ENCODE measurements around the gene BAK1.

Gene BAK1

DNA sequence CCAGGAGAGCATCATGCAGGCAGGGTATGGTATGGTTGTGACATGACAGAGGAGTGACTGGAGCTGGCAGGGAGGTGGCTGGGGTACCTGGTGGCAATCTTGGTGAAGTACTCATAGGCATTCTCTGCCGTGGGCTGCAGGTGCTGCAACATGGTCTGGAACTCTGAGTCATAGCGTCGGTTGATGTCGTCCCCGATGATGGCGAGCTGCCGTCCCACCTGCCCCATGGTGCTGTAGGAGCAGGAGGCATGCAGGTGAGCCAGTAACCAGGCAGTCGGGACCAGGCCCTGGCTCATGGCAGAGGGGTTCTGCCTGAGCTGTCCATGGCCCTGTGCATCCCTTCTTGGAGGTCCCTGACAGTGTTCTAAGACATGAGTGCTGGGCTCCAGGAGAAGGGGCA, 4.9 kb downstream of the BAK1 start:
- H4K20me1 ChIP-seq (ENCODE audit: insufficient read depth, low read length), result no peaks in the 10 kb centered on the region
- no peak overlapping the region for H2AFZ ChIP-seq (ENCODE audit: low read depth, low read length)
- H3K27me3 ChIP-seq (ENCODE audit: low read depth, low read length), result no peaks in the 10 kb centered on the region
- no peak overlapping the region for H3K27ac ChIP-seq (ENCODE audit: low read length)
- no peak overlapping the region for H3K4me2 ChIP-seq (ENCODE audit: low read length)
- H3K36me3 ChIP-seq (replicated peaks; ENCODE audit: low read depth, low read length), result peaks cover 11% of the 10 kb centered on the region
- H3K9ac ChIP-seq (ENCODE audit: low read length), result no peak overlapping the region
- TF ChIP-seq EZH2phosphoT487 (IDR thresholded peaks at IDR 0.05; ENCODE audit: low read depth), result no peak
- TF ChIP-seq, protein P1, sequence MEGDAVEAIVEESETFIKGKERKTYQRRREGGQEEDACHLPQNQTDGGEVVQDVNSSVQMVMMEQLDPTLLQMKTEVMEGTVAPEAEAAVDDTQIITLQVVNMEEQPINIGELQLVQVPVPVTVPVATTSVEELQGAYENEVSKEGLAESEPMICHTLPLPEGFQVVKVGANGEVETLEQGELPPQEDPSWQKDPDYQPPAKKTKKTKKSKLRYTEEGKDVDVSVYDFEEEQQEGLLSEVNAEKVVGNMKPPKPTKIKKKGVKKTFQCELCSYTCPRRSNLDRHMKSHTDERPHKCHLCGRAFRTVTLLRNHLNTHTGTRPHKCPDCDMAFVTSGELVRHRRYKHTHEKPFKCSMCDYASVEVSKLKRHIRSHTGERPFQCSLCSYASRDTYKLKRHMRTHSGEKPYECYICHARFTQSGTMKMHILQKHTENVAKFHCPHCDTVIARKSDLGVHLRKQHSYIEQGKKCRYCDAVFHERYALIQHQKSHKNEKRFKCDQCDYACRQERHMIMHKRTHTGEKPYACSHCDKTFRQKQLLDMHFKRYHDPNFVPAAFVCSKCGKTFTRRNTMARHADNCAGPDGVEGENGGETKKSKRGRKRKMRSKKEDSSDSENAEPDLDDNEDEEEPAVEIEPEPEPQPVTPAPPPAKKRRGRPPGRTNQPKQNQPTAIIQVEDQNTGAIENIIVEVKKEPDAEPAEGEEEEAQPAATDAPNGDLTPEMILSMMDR (IDR thresholded peaks at IDR 0.05; ENCODE audit: low read depth, low read length), result no peak
- peaks cover 22% of the 10 kb centered on the region for H3K4me1 ChIP-seq (ENCODE audit: low read length)
- no peaks in the 10 kb centered on the region for H3K9me3 ChIP-seq (ENCODE audit: insufficient read depth, low read length)
- no peak overlapping the region for H3K4me3 ChIP-seq (ENCODE audit: low read length)
- peaks cover 25% of the 10 kb centered on the region for H3K79me2 ChIP-seq (ENCODE audit: low read length)

DNA sequence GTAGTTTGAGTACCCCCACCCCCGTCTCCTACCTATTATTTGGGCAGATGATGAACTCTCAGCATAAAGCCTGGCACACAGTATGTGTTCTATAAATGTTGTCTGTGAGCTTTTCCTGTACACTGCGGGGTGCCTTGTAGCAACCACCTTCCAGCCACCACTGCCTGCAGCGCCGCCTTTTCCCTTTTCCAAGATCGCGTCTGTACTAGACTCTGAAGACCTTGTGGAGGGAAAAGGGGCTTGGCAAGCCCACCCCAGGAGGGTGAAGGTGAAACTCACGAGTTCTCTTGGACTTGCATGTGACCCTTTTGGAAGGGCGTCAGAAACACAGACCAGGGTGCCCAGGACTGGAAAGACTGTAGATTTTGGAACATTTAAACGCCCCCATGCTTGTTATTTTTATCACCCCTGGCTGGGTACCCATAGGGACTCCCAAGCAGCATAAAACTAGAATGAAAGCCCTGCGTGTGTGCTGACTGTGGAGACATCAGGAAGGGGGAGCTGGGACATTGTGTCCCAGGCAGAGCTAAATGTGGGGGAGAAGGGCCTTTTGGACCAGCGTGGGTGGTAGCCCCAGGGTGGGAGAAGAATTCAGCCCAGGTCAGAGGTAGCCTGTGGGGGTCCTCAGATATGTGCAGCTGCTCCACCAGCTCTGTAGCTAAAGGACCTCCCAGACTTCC, 8.3 kb downstream of the BAK1 start:
- H3K36me3 ChIP-seq (replicated peaks; ENCODE audit: low read depth, low read length), result peaks cover 8% of the 10 kb centered on the region
- no peaks in the 10 kb centered on the region for H3K27me3 ChIP-seq (ENCODE audit: low read depth, low read length)
- H3K4me3 ChIP-seq (ENCODE audit: low read length), result peak overlapping the region; percentile 78
- peak overlapping the region; percentile 99 for H3K27ac ChIP-seq (ENCODE audit: low read length)
- H2AFZ ChIP-seq (ENCODE audit: low read depth, low read length), result peak overlapping the region; percentile 29; the same call in 1 of the 2 replicates
- no peaks in the 10 kb centered on the region for H4K20me1 ChIP-seq (ENCODE audit: insufficient read depth, low read length)
- no peaks in the 10 kb centered on the region for H3K79me2 ChIP-seq (ENCODE audit: low read length)
- H3K4me1 ChIP-seq (ENCODE audit: low read length), result peaks cover 30% of the 10 kb centered on the region
- TF ChIP-seq, protein P1 (IDR thresholded peaks at IDR 0.05; ENCODE audit: low read depth, low read length), result peak; percentile 16
- TF ChIP-seq EZH2phosphoT487 (IDR thresholded peaks at IDR 0.05; ENCODE audit: low read depth), result no peak
- peak overlapping the region; percentile 81 for H3K4me2 ChIP-seq (ENCODE audit: low read length)
- peak overlapping the region; percentile 81 for H3K9ac ChIP-seq (ENCODE audit: low read length)
- no peaks in the 10 kb centered on the region for H3K9me3 ChIP-seq (ENCODE audit: insufficient read depth, low read length)

DNA sequence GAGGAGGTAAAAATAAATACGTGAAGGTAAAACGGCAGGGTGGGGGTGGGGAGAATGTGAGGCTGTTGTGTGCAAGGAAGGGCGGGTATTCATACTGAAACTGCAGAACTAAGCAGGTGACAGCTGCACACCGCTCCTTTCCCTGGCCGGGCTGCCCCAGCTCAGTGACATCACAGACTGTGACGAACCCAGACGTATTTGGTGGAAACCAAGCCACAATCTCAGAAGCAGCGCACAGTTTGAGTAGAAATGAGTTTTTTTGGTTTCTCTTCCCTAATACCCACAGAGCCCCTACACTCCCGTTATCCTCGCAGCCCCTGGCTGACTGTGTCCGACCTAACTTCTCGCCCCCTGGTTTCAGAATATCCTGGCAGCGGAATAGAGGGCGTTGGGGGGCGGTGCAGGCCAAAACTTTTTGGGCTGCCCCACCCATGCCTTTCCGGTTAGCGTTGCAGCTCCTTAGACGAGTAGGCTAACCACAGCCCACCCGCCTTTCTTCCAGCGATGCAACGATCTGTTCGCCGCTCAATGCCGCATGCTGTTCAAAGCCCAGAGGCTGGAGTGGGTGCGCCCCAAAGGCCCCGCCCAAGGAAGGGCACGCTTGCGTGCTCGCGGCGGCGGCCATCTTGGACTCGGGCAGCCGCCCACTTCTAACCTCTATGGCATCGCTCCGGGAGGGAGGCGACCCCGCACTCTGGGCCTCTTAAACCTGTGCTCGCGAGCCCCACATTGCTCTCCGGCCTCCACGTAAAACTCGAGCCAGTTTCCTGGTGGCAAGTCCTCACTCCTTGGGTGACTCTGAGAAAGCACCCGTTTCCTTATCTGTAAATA, 9.1 kb downstream of the BAK1 start:
- H2AFZ ChIP-seq (ENCODE audit: low read depth, low read length), result peak overlapping the region; percentile 70; the same call in 1 of the 2 replicates
- H3K36me3 ChIP-seq (replicated peaks; ENCODE audit: low read depth, low read length), result peaks cover 8% of the 10 kb centered on the region
- no peaks in the 10 kb centered on the region for H4K20me1 ChIP-seq (ENCODE audit: insufficient read depth, low read length)
- peak overlapping the region; percentile 78 for H3K4me3 ChIP-seq (ENCODE audit: low read length)
- peaks cover 30% of the 10 kb centered on the region for H3K4me1 ChIP-seq (ENCODE audit: low read length)
- no peaks in the 10 kb centered on the region for H3K27me3 ChIP-seq (ENCODE audit: low read depth, low read length)
- H3K27ac ChIP-seq (ENCODE audit: low read length), result peak overlapping the region; percentile 99
- H3K4me2 ChIP-seq (ENCODE audit: low read length), result peak overlapping the region; percentile 81
- no peaks in the 10 kb centered on the region for H3K79me2 ChIP-seq (ENCODE audit: low read length)
- H3K9me3 ChIP-seq (ENCODE audit: insufficient read depth, low read length), result no peaks in the 10 kb centered on the region
- H3K9ac ChIP-seq (ENCODE audit: low read length), result peak overlapping the region; percentile 82
- TF ChIP-seq, protein P1 (IDR thresholded peaks at IDR 0.05; ENCODE audit: low read depth, low read length), result no peak
- TF ChIP-seq EZH2phosphoT487 (IDR thresholded peaks at IDR 0.05; ENCODE audit: low read depth), result no peak
